ENCODE data around the gene GCK.

GRCh38 chr7:44193011-44193802, 4.0 kb upstream of the GCK start:
- TF ChIP-seq POLR2AphosphoS5 (IDR thresholded peaks at IDR 0.05; ENCODE audit: low read depth, low read length) = no peak
- TF ChIP-seq REST (IDR thresholded peaks at IDR 0.05; ENCODE audit: insufficient read depth in 1 of 2, low read depth in 2 of 2, low read length in 2 of 2) = no peak
- TF ChIP-seq SIN3A (IDR thresholded peaks at IDR 0.05; ENCODE audit: borderline replicate concordance, insufficient read depth, low read length) = no peak
- TF ChIP-seq TAF1 (IDR thresholded peaks at IDR 0.05; ENCODE audit: borderline replicate concordance, insufficient read depth, low read length) = no peak
